GM12878 (cell line): ENCODE data around the gene RPS6KC1. TPM values are rescaled to one million over a fixed set of nuclear protein-coding genes. Genes with fewer than 3 reads are reported as not detected.

Source experiments
- ATF3 ChIP-seq: IDR thresholded peaks from 2 replicates; pipeline ENCODE4 v1.6.1; 2011; ENCODE audit warnings: low read depth, mild to moderate bottlenecking, low read length, moderate library complexity, borderline replicate concordance; ENCODE audit errors: extremely low read depth
- BACH1 ChIP-seq: fragments of 450-650 bp; IDR thresholded peaks from 2 replicates; pipeline ENCODE4 v1.6.1; 2017; ENCODE audit warnings: mild to moderate bottlenecking, borderline replicate concordance
- BCL3 ChIP-seq: IDR thresholded peaks from 2 replicates; pipeline ENCODE4 v1.6.1; 2011; ENCODE audit warnings: borderline replicate concordance, low read depth, mild to moderate bottlenecking, moderate library complexity, low read length; ENCODE audit not compliant: insufficient read depth, poor library complexity, severe bottlenecking
- CHD1 ChIP-seq: IDR thresholded peaks from 2 replicates; pipeline ENCODE4 v1.6.1; 2012; ENCODE audit warnings: low read depth, low read length, improper control_type of control experiment
- CHD2 ChIP-seq: IDR thresholded peaks from 2 replicates; pipeline ENCODE4 v1.6.1; 2011; ENCODE audit warnings: low read depth, low read length, improper control_type of control experiment, borderline replicate concordance
- CREM ChIP-seq: IDR thresholded peaks from 2 replicates; pipeline ENCODE4 v1.6.1; 2014; ENCODE audit warnings: antibody characterized with exemption, low read depth
- ELK1 ChIP-seq: IDR thresholded peaks from 2 replicates; pipeline ENCODE4 v1.6.1; 2012; ENCODE audit warnings: low read depth, low read length, improper control_type of control experiment
- EP300 ChIP-seq, 2 experiments: fragments of 150-350 bp in 1 of 2; IDR thresholded peaks; 2 replicates each; pipeline ENCODE4 v1.6.1; 2011 to 2012; ENCODE audit warnings: low read depth in 2 of 2, low read length in 2 of 2, borderline replicate concordance in 1 of 2, improper control_type of control experiment in 1 of 2, inconsistent platforms in 1 of 2; ENCODE audit not compliant: control insufficient read depth in 1 of 2
- EZH2 ChIP-seq: IDR thresholded peaks from 2 replicates; pipeline ENCODE4 v1.6.1; 2012; ENCODE audit warnings: low read depth, mild to moderate bottlenecking, control low read depth, inconsistent platforms, low read length, borderline replicate concordance; ENCODE audit not compliant: control insufficient read depth
- FOXK2 ChIP-seq: fragments of 450-650 bp; IDR thresholded peaks from 2 replicates; pipeline ENCODE4 v1.6.1; 2017; ENCODE audit warnings: mild to moderate bottlenecking, moderate library complexity
- HDAC2 ChIP-seq: fragments of 200-600 bp; sonication (generic); IDR thresholded peaks from 2 replicates; pipeline ENCODE4 v1.6.1; 2017
- KAT2A ChIP-seq: conservative IDR thresholded peaks from 2 replicates; pipeline ENCODE4 v1.6.1; 2011; ENCODE audit warnings: low read depth, low read length; ENCODE audit not compliant: control insufficient read depth
- KDM1A ChIP-seq: fragments of 200-600 bp; sonication (generic); IDR thresholded peaks from 2 replicates; pipeline ENCODE4 v1.6.1; 2016; ENCODE audit warnings: borderline replicate concordance
- MTA2 ChIP-seq: fragments of 450-650 bp; IDR thresholded peaks from 2 replicates; pipeline ENCODE4 v1.6.1; 2016; ENCODE audit warnings: low read depth, mild to moderate bottlenecking, moderate library complexity
- NR2F1 ChIP-seq: fragments of 450-650 bp; conservative IDR thresholded peaks from 2 replicates; pipeline ENCODE4 v1.6.1; 2017; ENCODE audit warnings: mild to moderate bottlenecking
- PAX5 ChIP-seq: IDR thresholded peaks from 2 replicates; pipeline ENCODE4 v1.6.1; 2011; ENCODE audit warnings: low read depth, low read length, borderline replicate concordance
- PAX8 ChIP-seq: fragments of 450-650 bp; IDR thresholded peaks from 2 replicates; pipeline ENCODE4 v1.6.1; 2017; ENCODE audit warnings: mild to moderate bottlenecking, moderate library complexity
- POLR2A ChIP-seq: IDR thresholded peaks from 2 replicates; pipeline ENCODE4 v1.6.1; 2011; ENCODE audit warnings: low read depth, mild to moderate bottlenecking, low read length
- POLR2AphosphoS2 ChIP-seq: IDR thresholded peaks from 2 replicates; pipeline ENCODE4 v1.6.1; 2011; ENCODE audit warnings: low read depth, mild to moderate bottlenecking, low read length, improper control_type of control experiment, moderate library complexity
- RUNX3 ChIP-seq: IDR thresholded peaks from 2 replicates; pipeline ENCODE4 v1.6.1; 2012; ENCODE audit warnings: low read length, inconsistent platforms
- SMAD5 ChIP-seq: IDR thresholded peaks from 2 replicates; pipeline ENCODE4 v1.6.1; 2016; ENCODE audit warnings: antibody characterized with exemption, low read depth
- SMARCA5 ChIP-seq: fragments of 450-650 bp; IDR thresholded peaks from 2 replicates; pipeline ENCODE4 v1.6.1; 2017; ENCODE audit warnings: mild to moderate bottlenecking
- STAT1 ChIP-seq: fragments of 450-650 bp; conservative IDR thresholded peaks from 2 replicates; pipeline ENCODE4 v1.6.1; 2014; ENCODE audit warnings: antibody characterized with exemption, mild to moderate bottlenecking
- TARDBP ChIP-seq: IDR thresholded peaks from 2 replicates; pipeline ENCODE4 v1.6.1; 2016; ENCODE audit warnings: borderline replicate concordance
- TCF3 ChIP-seq: IDR thresholded peaks from 2 replicates; pipeline ENCODE4 v1.6.1; 2012; ENCODE audit warnings: low read depth, mild to moderate bottlenecking, low read length, borderline replicate concordance; ENCODE audit not compliant: insufficient read depth
- USF2 ChIP-seq: IDR thresholded peaks from 2 replicates; pipeline ENCODE4 v1.6.1; 2011; ENCODE audit warnings: low read depth, low read length, improper control_type of control experiment, borderline replicate concordance
- YY1 ChIP-seq: IDR thresholded peaks from 2 replicates; pipeline ENCODE4 v1.6.1; 2011; ENCODE audit warnings: low read depth, mild to moderate bottlenecking, low read length
- ZNF384 ChIP-seq: IDR thresholded peaks from 2 replicates; pipeline ENCODE4 v1.6.1; 2012; ENCODE audit warnings: low read depth, mild to moderate bottlenecking, low read length, improper control_type of control experiment, borderline replicate concordance
- polyA plus RNA-seq, 11 experiments: library from polyadenylated mRNA; depleted of rRNA in 4 of 11; unstranded in 6 of 11; stranded (reverse) in 5 of 11; fragments of >200 nt; fragmentation: Nextera tagmentation in 4 of 11; fragmentation: Illumina TruSeq in 1 of 11; extraction: Ambion mirVana in 4 of 11; extraction: Trizol in 1 of 11; gene quantifications; 1 replicate in 1 of 11; 2 replicates in 10 of 11; pipeline versions ENCODE4 v1.2.1 to v1.2.3, GENCODE V29; 2011 to 2016; ENCODE audit warnings: inconsistent platforms in 2 of 11, missing spikeins in 2 of 11, low read depth in 1 of 11
- total RNA-seq, 4 experiments: library from RNA; depleted of rRNA in 3 of 4; stranded (reverse); fragments of >200 nt in 3 of 4; fragmentation: Illumina TruSeq in 1 of 4; extraction: Trizol in 1 of 4; gene quantifications; 2 replicates each; pipeline versions ENCODE4 v1.2.1 to v1.2.3, GENCODE V29; 2013 to 2021

RPS6KC1 gene
- total and polyA plus RNA-seq, 10 of the 15 experiments (the other 5 are each of a cell fraction or from before 2014, with no cell fraction given): 2.9 to 17.3 (median 12.2) TPM

GRCh38 chr1:213015099-213016050 lies 35.7 kb upstream of the RPS6KC1 start, which contains the start of gene ANGEL2 (continued):
- TF ChIP-seq CREM (0 out of 2 replicates have a peak, but pooled peaks have one; percentile 23), KAT2A (no peak), ATF3 (no peak), KDM1A (no peak), MTA2 (no peak; the same call in 1 of the 2 replicates), POLR2AphosphoS2 (no peak), SMARCA5 (peak; percentile 62; the same call in 1 of the 2 replicates), NR2F1 (0 out of 2 replicates have a peak, but pooled peaks have one; percentile 16), HDAC2 (no peak), EP300 (IDR thresholded peaks at IDR 0.05; ENCODE audit: borderline replicate concordance in 1 of 2, control insufficient read depth in 1 of 2, low read depth in 2 of 2, low read length in 2 of 2) (no peak; a peak in 1 of 4 replicates), TARDBP (0 out of 2 replicates have a peak, but pooled peaks have one; percentile 64), CHD2 (no peak), BACH1 (peak; percentile 44; the same call in 1 of the 2 replicates), BCL3 (no peak), RUNX3 (peak; percentile 42; the same call in 1 of the 2 replicates), YY1 (peak; percentile 99), POLR2A (peak; percentile 90), TCF3 (0 out of 2 replicates have a peak, but pooled peaks have one; percentile 21), FOXK2 (no peak), ELK1 (no peak), EZH2 (no peak), STAT1 (no peak; the same call in 1 of the 2 replicates), ZNF384 (0 out of 2 replicates have a peak, but pooled peaks have one; percentile 6), PAX8 (no peak), PAX5 (no peak), CHD1 (no peak), USF2 (no peak), SMAD5 (peak; percentile 62)
